Gastroesophageal sphincter (tissue), 3 donors: ENCODE data around the gene MS4A18.

ENCODE experiments used
- CTCF ChIP-seq, 4 experiments: fragments of 200-600 bp in 2 of 4; fragments of 450-650 bp in 2 of 4; sonication (generic) in 1 of 4; IDR thresholded peaks; one replicate each; pipeline ENCODE4 v1.5.1; 2017 to 2019; ENCODE audit warnings: antibody characterized with exemption in 4 of 4, mild to moderate bottlenecking in 2 of 4, moderate library complexity in 2 of 4
- EP300 ChIP-seq: sonication (generic); formaldehyde crosslinking; IDR thresholded peaks from one replicate; pipeline ENCODE4 v1.6.1; 2017; ENCODE audit warnings: antibody characterized with exemption, mild to moderate bottlenecking
- POLR2A ChIP-seq, 2 donors: fragments of 450-650 bp; IDR thresholded peaks; one replicate each; pipeline ENCODE4 v1.6.1; 2017; ENCODE audit warnings: antibody characterized with exemption in 2 of 2, mild to moderate bottlenecking in 2 of 2, moderate library complexity in 1 of 2
- POLR2AphosphoS5 ChIP-seq: sonication (generic); formaldehyde crosslinking; IDR thresholded peaks from one replicate; pipeline ENCODE4 v1.6.1; 2017; ENCODE audit warnings: antibody characterized with exemption

GRCh38 chr11:60679879-60680278 lies 44.6 kb upstream of the MS4A18 start:
- no peak for TF ChIP-seq CTCF (IDR thresholded peaks at IDR 0.05)
- no peak for TF ChIP-seq POLR2A (IDR thresholded peaks at IDR 0.05)
- no peak for TF ChIP-seq EP300
- no peak for TF ChIP-seq POLR2AphosphoS5
